HG03342 (cell line): ENCODE results near the gene CASZ1.

ENCODE experiments used
- ATAC-seq: cut with Tn5 transposase; IDR thresholded peaks from one replicate; pipeline ENCODE4 v1.9.1; 2021; ENCODE audit warnings: mild to moderate bottlenecking, moderate library complexity; ENCODE audit not compliant: unreplicated experiment

CASZ1 gene

GRCh38 chr1:10796029-10796944, at the start of gene CASZ1:
Gene CASZ1, minus strand, starts transcription at chr1:10796646. Its CDS starts 102,757 bp downstream, at chr1:10693889.
- no peak for ATAC-seq

- no peak for ATAC-seq
Observed at GRCh38 chr1:10843697-10844096, 47.3 kb upstream of the CASZ1 start.

GRCh38 chr1:10841118-10841517, 44.7 kb upstream of the CASZ1 start:
- ATAC-seq = no peak

- no peak for ATAC-seq
Observed at GRCh38 chr1:10839188-10839770, 42.8 kb upstream of the CASZ1 start.

- no peak for ATAC-seq
Observed at GRCh38 chr1:10838541-10838940, 42.1 kb upstream of the CASZ1 start.

- ATAC-seq = no peak
Observed at GRCh38 chr1:10836726-10837125, 40.3 kb upstream of the CASZ1 start.

GRCh38 chr1:10835822-10836421, 39.5 kb upstream of the CASZ1 start:
- ATAC-seq = no peak

GRCh38 chr1:10835421-10835820, 39.0 kb upstream of the CASZ1 start:
- no peak for ATAC-seq

- ATAC-seq = no peak
Observed at GRCh38 chr1:10834770-10835412, 38.4 kb upstream of the CASZ1 start.

GRCh38 chr1:10833630-10834557, 37.4 kb upstream of the CASZ1 start:
- ATAC-seq = no peak

- no peak for ATAC-seq
Observed at GRCh38 chr1:10832703-10833102, 36.3 kb upstream of the CASZ1 start.

- no peak for ATAC-seq
Observed at GRCh38 chr1:10830961-10831668, 34.7 kb upstream of the CASZ1 start.

- no peak for ATAC-seq
Observed at GRCh38 chr1:10829965-10830515, 33.6 kb upstream of the CASZ1 start.

GRCh38 chr1:10829067-10829818, 32.8 kb upstream of the CASZ1 start:
- no peak for ATAC-seq

GRCh38 chr1:10827377-10828333, 31.2 kb upstream of the CASZ1 start:
- ATAC-seq = no peak

- ATAC-seq = no peak
Observed at GRCh38 chr1:10825592-10825991, 29.1 kb upstream of the CASZ1 start.

- ATAC-seq = no peak
Observed at GRCh38 chr1:10824821-10825540, 28.5 kb upstream of the CASZ1 start.
